22Rv1 (cell line): Measurements from ENCODE around the gene RAD51D.

Source experiments
- H3K27ac ChIP-seq: fragments of 450-650 bp; 2 replicates; pipeline ENCODE4 v1.5.1; 2017
- CTCF ChIP-seq: fragments of 450-650 bp; IDR thresholded peaks from 2 replicates; pipeline ENCODE4 v1.5.1; 2017; ENCODE audit warnings: mild to moderate bottlenecking
- ZFX ChIP-seq: fragments of 450-650 bp; IDR thresholded peaks from 2 replicates; pipeline ENCODE4 v1.6.1; 2017; ENCODE audit warnings: antibody characterized with exemption, borderline replicate concordance

Gene RAD51D

DNA sequence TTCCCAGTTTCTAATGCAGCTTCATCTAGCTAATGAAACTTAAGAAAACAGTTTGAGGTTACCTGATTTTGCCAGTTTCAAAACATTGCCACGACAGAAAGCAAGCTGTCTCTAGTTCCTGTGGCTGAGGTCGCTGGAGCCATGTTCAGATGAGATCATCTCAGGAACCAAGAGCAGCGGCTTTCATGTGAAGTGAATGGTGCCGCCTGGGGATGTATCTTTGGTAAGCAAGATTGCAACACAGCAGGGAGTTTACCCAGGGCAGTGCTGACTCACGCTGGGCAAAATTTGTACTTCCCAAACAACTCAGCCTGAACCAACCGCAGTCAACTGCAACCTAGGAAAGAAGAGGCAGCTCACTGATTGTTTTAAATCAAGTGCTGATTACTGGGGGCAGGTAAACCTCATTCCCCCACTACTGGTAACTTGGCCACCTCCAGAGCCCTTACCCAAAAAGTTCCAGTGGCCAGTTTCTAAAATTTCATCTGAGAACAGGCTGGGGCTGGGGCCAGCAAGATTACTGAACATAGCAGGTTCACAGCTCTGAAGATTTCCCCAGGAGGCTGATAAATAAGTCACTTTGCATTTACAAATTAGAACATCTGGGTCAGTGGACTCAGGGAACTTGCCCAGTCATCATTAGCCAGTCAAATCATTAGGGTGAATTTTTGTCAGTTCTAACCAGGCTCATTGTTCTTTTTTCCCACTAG is 56.0 kb downstream of the RAD51D start, which contains the start of gene RFFL:
Gene RFFL (minus strand): TSS at position 194 of the 710 bp plus-strand sequence. CDS start 37,154 bp downstream, outside the sequence.
- no peak for TF ChIP-seq ZFX
- peak; percentile 42 for TF ChIP-seq CTCF
- H3K27ac ChIP-seq = peak within 1 kb of the TSS; percentile 78

GRCh38 chr17:35062308-35062707 is 57.4 kb downstream of the RAD51D start:
- TF ChIP-seq ZFX (no peak), CTCF (no peak)
- H3K27ac ChIP-seq = no peak overlapping the region

DNA sequence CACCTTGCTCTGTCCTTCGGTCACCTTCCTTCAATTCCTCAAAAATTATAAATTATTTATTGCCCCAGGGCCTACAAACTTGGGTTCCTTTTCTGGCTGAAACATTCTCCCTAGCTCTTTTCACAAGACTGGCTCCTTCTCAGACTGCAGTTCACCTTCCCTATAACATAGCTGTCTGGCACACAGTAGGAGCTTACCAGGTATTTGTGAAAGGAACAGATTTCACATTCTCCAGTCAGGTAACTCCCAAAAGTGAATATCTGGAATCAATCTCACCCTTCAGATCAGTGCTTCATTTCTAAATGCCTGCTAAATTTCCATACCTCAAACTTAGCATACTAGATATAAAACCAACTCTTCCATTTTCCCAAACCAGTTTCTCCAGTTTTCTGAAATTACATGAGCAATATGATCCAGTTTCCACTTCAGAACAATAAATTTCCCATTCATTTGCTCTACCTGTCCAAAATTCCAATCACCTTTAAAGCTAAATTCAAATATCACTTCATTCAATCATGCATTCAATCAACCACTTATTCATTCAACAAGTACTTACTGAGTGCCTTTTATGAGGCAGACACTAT is 62.2 kb downstream of the RAD51D start:
- TF ChIP-seq CTCF (no peak), ZFX (no peak)

GRCh38 chr17:35056013-35056412 is 63.6 kb downstream of the RAD51D start:
- TF ChIP-seq ZFX (no peak), CTCF (no peak)
- no peak overlapping the region for H3K27ac ChIP-seq

More for the DNA sequence above, 62.2 kb downstream of the RAD51D start:
- no peak overlapping the region for H3K27ac ChIP-seq

- no peak overlapping the region for H3K27ac ChIP-seq
These were observed 66.5 kb downstream of the RAD51D start for GRCh38 chr17:35053204-35053603.

DNA sequence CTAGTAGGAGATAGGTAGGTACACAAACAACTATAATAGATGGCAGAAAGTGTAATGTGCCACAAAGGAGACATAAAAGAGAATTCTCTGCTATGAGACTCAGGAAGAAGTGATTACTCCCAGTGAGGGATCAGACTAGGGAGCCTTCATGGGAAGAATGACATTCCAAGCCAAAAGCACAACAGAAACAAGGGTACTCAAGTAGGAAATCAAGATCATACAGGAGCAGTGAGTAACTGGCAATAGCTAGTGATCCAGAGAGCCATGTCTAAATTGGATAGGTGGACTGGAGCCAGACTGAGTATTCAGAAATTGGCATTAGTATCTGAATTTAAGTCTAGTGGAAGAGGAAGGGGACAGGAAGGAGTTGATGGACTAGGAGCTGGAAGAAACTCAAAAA is 66.9 kb downstream of the RAD51D start:
- TF ChIP-seq ZFX = no peak
- TF ChIP-seq CTCF = no peak
- no peak overlapping the region for H3K27ac ChIP-seq

More at GRCh38 chr17:35053204-35053603, 66.5 kb downstream of the RAD51D start:
- TF ChIP-seq CTCF (no peak), ZFX (no peak)

GRCh38 chr17:35052241-35052610 is 67.4 kb downstream of the RAD51D start:
- no peak overlapping the region for H3K27ac ChIP-seq
- TF ChIP-seq CTCF (no peak), ZFX (no peak)
